Mucosa of rectum (tissue), 2 donors: ENCODE data around the gene RAB37.

Experiments
- H3K27ac ChIP-seq, 2 donors: one replicate each; pipeline ENCODE4 v1.7.0; 2013; ENCODE audit warnings: inconsistent platforms in 2 of 2, low read depth in 2 of 2, low read length in 2 of 2
- H3K27me3 ChIP-seq, 2 donors: one replicate each; pipeline ENCODE4 v1.7.0; 2013; ENCODE audit warnings: low read length in 2 of 2; ENCODE audit not compliant: control insufficient read depth in 2 of 2, insufficient read depth in 2 of 2
- H3K36me3 ChIP-seq, 2 donors: one replicate each; pipeline ENCODE4 v1.7.0; 2013; ENCODE audit warnings: low read length in 2 of 2; ENCODE audit not compliant: control insufficient read depth in 2 of 2, insufficient read depth in 2 of 2
- H3K4me1 ChIP-seq, 2 donors: one replicate each; pipeline ENCODE4 v1.7.0; 2013; ENCODE audit warnings: low read length in 2 of 2, mild to moderate bottlenecking in 1 of 2; ENCODE audit not compliant: control insufficient read depth in 2 of 2, insufficient read depth in 2 of 2
- H3K4me3 ChIP-seq, 2 donors: one replicate each; pipeline ENCODE4 v1.7.0; 2013; ENCODE audit warnings: low read length in 2 of 2
- H3K9ac ChIP-seq, 2 donors: one replicate each; pipeline ENCODE4 v1.7.0; 2013; ENCODE audit warnings: low read length in 2 of 2, low read depth in 1 of 2, mild to moderate bottlenecking in 1 of 2
- H3K9me3 ChIP-seq, 2 donors: one replicate each; pipeline ENCODE4 v1.7.0; 2013; ENCODE audit warnings: low read length in 2 of 2; ENCODE audit not compliant: control insufficient read depth in 2 of 2
- donor health status: healthy.
- donor health status: Normal muscosa, but diverticular disease.

Gene RAB37

DNA sequence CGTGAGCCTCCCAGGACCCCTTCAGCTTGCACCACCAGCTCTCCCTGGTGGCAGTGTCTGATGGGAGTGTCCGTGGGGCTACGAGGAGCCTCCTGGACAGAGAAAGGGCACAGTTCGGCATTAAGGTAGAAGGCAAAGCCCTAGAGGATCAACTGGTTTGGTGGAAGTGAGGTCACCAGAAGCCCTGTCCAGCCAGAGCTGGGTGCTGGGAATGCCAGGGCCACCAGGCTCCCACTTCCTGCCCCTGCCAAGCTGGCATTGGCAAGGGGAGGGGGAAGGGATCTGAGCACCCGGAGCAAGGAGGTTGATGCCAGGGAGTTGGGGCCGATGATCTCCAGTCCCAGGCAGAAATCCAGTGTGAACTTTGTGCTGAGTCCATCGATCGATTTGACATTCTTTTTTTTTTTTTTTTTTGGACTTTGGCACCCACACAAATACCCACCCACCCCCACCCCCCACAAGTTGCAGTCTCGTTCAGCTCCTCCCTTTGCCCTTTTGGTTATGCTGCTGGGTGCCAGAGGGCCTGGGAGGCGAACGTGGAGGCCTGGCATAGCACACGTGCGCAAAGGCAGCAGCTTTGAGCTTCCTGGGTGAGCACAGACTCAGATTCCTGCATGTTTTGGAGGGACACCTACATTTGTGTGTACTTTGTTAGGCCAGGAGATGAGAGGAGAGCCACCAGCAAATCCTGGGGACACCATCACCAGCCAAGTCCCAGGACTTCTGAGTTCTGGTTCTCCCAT lies 13.4 kb downstream of the RAB37 start:
- Histone ChIP-seq H3K4me3 (peak overlapping the region; percentile 77 to 84), H3K36me3 (peaks cover 2 to 6% of the 10 kb centered on the region in 2 donors), H3K27ac (peak overlapping the region; percentile 78 to 86), H3K9ac (peak overlapping the region; percentile 83 to 88), H3K9me3 (no peaks in the 10 kb centered on the region), H3K4me1 (peaks cover 39 to 41% of the 10 kb centered on the region in 2 donors), H3K27me3 (no peaks in the 10 kb centered on the region)

GRCh38 chr17:74752415-74752814 lies 15.4 kb downstream of the RAB37 start:
- Histone ChIP-seq H3K27me3 (no peaks in the 10 kb centered on the region), H3K4me3 (peak overlapping the region in 1 of 2 donors; percentile 26), H3K27ac (no peak overlapping the region), H3K9ac (no peak overlapping the region), H3K9me3 (no peaks in the 10 kb centered on the region), H3K4me1 (peaks cover 41 to 51% of the 10 kb centered on the region in 2 donors), H3K36me3 (peaks cover 2 to 6% of the 10 kb centered on the region in 2 donors)

DNA sequence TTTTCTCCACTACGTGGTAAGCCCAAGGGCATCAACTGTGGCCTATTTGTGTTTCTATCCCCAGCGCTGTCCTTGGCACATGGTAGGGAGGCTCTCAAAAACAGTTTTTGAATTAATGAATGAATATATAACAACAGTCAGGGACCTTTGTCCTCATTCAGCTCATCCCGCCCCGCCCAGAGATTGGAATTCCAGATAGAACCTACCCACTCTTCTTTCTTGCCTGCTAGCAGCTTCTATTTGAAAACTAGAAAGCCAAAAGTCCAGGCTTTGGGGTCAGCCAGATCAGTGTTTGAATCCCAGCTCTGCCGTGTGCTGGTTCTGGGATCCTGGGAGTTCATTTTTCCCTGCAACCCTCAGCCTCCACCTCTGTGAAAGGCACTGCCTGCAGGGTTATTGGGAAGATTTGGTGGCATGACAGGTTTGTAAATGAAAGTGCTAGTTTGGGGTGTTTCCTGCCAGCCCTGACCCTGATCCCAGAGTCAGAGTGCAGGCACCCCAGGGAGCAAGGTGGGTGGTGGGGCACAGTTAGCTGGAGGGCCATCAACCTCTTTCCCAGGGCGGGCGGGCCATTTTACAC lies 15.9 kb downstream of the RAB37 start:
- peaks cover 2 to 6% of the 10 kb centered on the region in 2 donors for H3K36me3 ChIP-seq
- H3K27ac ChIP-seq: peak overlapping the region in 1 of 2 donors; percentile 65
- H3K27me3 ChIP-seq: no peaks in the 10 kb centered on the region
- peaks cover 42 to 52% of the 10 kb centered on the region in 2 donors for H3K4me1 ChIP-seq
- H3K9me3 ChIP-seq: no peaks in the 10 kb centered on the region
- H3K9ac ChIP-seq: no peak overlapping the region
- no peak overlapping the region for H3K4me3 ChIP-seq

- H3K36me3 ChIP-seq: peaks cover 2 to 6% of the 10 kb centered on the region in 2 donors
- H3K9me3 ChIP-seq: no peaks in the 10 kb centered on the region
- no peak overlapping the region for H3K4me3 ChIP-seq
- no peaks in the 10 kb centered on the region for H3K27me3 ChIP-seq
- H3K4me1 ChIP-seq: peaks cover 59 to 68% of the 10 kb centered on the region in 2 donors
- H3K27ac ChIP-seq: no peak overlapping the region
- H3K9ac ChIP-seq: no peak overlapping the region
These were observed 17.8 kb downstream of the RAB37 start for GRCh38 chr17:74754832-74755231.

GRCh38 chr17:74755533-74755932 lies 18.5 kb downstream of the RAB37 start:
- Histone ChIP-seq H3K27me3 (no peaks in the 10 kb centered on the region), H3K9me3 (no peaks in the 10 kb centered on the region), H3K27ac (no peak overlapping the region), H3K9ac (no peak overlapping the region), H3K4me1 (peaks cover 60 to 68% of the 10 kb centered on the region in 2 donors), H3K36me3 (peaks cover 2 to 6% of the 10 kb centered on the region in 2 donors), H3K4me3 (peak overlapping the region in 1 of 2 donors; percentile 3)

- peaks cover 4 to 6% of the 10 kb centered on the region in 2 donors for H3K36me3 ChIP-seq
- peak overlapping the region in 1 of 2 donors; percentile 49 for H3K27ac ChIP-seq
- H3K4me1 ChIP-seq: peaks cover 54 to 64% of the 10 kb centered on the region in 2 donors
- H3K27me3 ChIP-seq: no peaks in the 10 kb centered on the region
- H3K9me3 ChIP-seq: no peaks in the 10 kb centered on the region
- no peak overlapping the region for H3K9ac ChIP-seq
- H3K4me3 ChIP-seq: no peak overlapping the region
These were observed 19.8 kb downstream of the RAB37 start for GRCh38 chr17:74756891-74757290.

GRCh38 chr17:74757502-74757901 lies 20.4 kb downstream of the RAB37 start:
- H3K9me3 ChIP-seq: no peaks in the 10 kb centered on the region
- no peak overlapping the region for H3K4me3 ChIP-seq
- peak overlapping the region; percentile 49 to 62 for H3K27ac ChIP-seq
- peaks cover 57 to 60% of the 10 kb centered on the region in 2 donors for H3K4me1 ChIP-seq
- peaks cover 3 to 6% of the 10 kb centered on the region in 2 donors for H3K36me3 ChIP-seq
- no peaks in the 10 kb centered on the region for H3K27me3 ChIP-seq
- no peak overlapping the region for H3K9ac ChIP-seq

DNA sequence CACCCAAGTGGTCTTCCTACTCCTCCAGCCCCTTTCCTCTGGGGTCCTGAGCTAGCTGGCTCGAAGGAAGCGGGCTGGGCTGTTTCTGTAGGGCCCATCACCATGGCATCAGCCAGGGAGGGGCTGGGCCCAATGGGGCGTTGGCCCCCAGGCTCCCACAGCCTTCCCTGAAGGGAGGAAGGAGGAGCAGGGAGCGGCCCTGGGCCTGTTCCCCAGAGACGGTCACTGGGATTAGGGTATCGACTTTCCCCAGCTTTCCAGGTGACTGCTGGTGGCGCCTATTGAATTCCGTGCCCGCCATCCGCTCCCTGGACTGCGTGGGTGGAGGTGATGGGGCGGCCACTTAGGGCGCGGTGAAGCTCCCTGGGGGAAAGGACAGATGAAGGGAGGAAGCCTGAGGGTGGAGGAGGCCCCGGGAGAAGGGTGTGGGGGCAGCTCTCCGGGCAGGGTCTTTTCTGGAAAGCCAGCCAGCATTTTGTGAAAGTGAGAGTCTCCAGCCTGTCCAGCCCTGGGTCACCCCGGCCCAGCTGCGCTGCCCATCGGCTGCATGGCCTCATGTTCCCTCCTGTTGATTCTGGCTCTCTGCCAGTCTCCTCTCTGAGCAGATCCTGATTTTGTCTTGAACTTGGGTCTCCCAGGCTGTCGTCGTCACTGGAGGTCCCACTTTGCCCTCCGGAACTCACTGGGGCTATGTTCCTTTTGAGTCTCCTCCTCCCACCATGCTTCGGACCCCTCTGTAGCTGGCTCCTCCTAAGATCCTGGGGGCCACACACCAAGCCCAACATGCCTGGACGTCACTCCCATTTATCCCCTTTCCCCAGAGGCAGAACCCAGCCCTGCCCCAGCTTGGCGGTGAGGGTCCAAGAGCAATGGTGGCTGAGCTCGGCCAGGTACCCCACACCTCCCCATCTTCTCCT lies 21.1 kb downstream of the RAB37 start:
- Histone ChIP-seq H3K36me3 (peaks cover 3 to 6% of the 10 kb centered on the region in 2 donors), H3K4me3 (peak overlapping the region in 1 of 2 donors; percentile 25), H3K9me3 (no peaks in the 10 kb centered on the region), H3K9ac (peak overlapping the region in 1 of 2 donors; percentile 27), H3K4me1 (peaks cover 57 to 62% of the 10 kb centered on the region in 2 donors), H3K27ac (peak overlapping the region; percentile 49 to 62), H3K27me3 (no peaks in the 10 kb centered on the region)

DNA sequence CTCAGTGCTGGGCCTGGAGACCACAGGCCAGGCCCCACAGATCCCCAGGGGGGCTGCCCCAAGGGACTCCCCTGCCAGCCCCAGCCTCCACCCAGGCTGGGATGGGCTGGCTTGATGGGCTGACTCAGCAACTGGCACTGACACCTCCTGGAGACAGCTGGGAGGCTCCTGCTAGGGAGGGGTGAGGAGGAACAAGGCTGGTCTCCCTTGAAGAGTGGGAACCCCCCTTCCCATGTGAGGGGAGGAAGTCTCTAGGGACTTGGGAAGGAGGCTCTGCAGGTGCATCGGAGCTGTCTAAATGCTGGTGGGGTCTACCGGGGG lies 21.8 kb downstream of the RAB37 start:
- Histone ChIP-seq H3K9ac (peak overlapping the region in 1 of 2 donors; percentile 25), H3K4me1 (peaks cover 58 to 68% of the 10 kb centered on the region in 2 donors), H3K27ac (peak overlapping the region; percentile 49 to 62), H3K9me3 (no peaks in the 10 kb centered on the region), H3K4me3 (peak overlapping the region; percentile 10 to 48), H3K27me3 (no peaks in the 10 kb centered on the region), H3K36me3 (peaks cover 3 to 6% of the 10 kb centered on the region in 2 donors)
